ENCODE measurements around the gene ISY1. TPM values are rescaled to one million over a fixed set of nuclear protein-coding genes. Genes with fewer than 3 reads are reported as not detected.
A peak's percentile ranks its signal among the peaks of the same experiment; 100 is the strongest.

Gene ISY1
- total and polyA plus RNA-seq, 8 donors = 5.4 to 31.5 (median 13.2) TPM

- peaks cover 42 to 63% (median 61%) of the 10 kb centered on the region in 4 donors for H3K4me1 ChIP-seq
- WGBS, 5 donors = 0 to 2% (median 1%) methylated on average over 12 to 79 of the region's 80 CpGs
- DNase-seq = peak in 1 of 2 donors; percentile 27
These were observed 39.7 kb downstream of the ISY1 start for GRCh38 chr3:129121016-129121791.

GRCh38 chr3:129120254-129121004 is 40.4 kb downstream of the ISY1 start:
- peaks cover 4 to 19% (median 10%) of the 10 kb centered on the region in 4 donors for H3K36me3 ChIP-seq
- intact Hi-C loops (cut with DNase I; ENCODE audit: low total_unique reads) = no loop called here
- H3K4me3 ChIP-seq = peak overlapping the region; percentile 76 to 88 (median 84)
- no peaks in the 10 kb centered on the region for H3K9me3 ChIP-seq
- 0 to 1% (median 1%) methylated on average over 10 to 18 of the region's 18 CpGs for WGBS, 5 donors
- peak overlapping the region; percentile 96 to 97 (median 96) for H3K27ac ChIP-seq
- peaks cover 44 to 70% (median 68%) of the 10 kb centered on the region in 4 donors for H3K4me1 ChIP-seq
- DNase-seq = peak; percentile 88 to 96
- no peaks in the 10 kb centered on the region for H3K27me3 ChIP-seq
- TF ChIP-seq CTCF (IDR thresholded peaks at IDR 0.05) = peak in 3 of 7 experiments; percentile 16 to 19 (median 17)
- peak in 1 of 4 donors; percentile 68 for TF ChIP-seq POLR2A (IDR thresholded peaks at IDR 0.05)
- TF ChIP-seq EP300 (IDR thresholded peaks at IDR 0.05) = no peak
- TF ChIP-seq POLR2AphosphoS5 (IDR thresholded peaks at IDR 0.05) = peak; percentile 38 to 88 (median 84)

More at GRCh38 chr3:129121016-129121791, 39.7 kb downstream of the ISY1 start:
- Histone ChIP-seq H3K4me3 (peak overlapping the region; percentile 76 to 88 (median 84)), H3K36me3 (peaks cover 4 to 15% (median 8%) of the 10 kb centered on the region in 4 donors), H3K27me3 (no peaks in the 10 kb centered on the region), H3K9me3 (no peaks in the 10 kb centered on the region), H3K27ac (peak overlapping the region; percentile 96 to 97 (median 96))
- TF ChIP-seq CTCF (IDR thresholded peaks at IDR 0.05) (no peak), POLR2AphosphoS5 (IDR thresholded peaks at IDR 0.05) (peak in 2 of 3 donors; percentile 69 to 71)
- intact Hi-C loops (cut with DNase I; ENCODE audit: low total_unique reads) = no loop called here

- Histone ChIP-seq H3K9me3 (no peaks in the 10 kb centered on the region), H3K27ac (peak overlapping the region; percentile 96 to 97 (median 96)), H3K4me1 (peaks cover 44 to 73% (median 68%) of the 10 kb centered on the region in 4 donors), H3K27me3 (no peaks in the 10 kb centered on the region), H3K4me3 (peak overlapping the region; percentile 76 to 88 (median 84)), H3K36me3 (peaks cover 8 to 28% (median 18%) of the 10 kb centered on the region in 4 donors)
- DNase-seq = peak; percentile 56 to 65
- 8 to 29% (median 16%) methylated on average over 10 to 13 of the region's 13 CpGs for WGBS, 5 donors
- TF ChIP-seq EP300 (IDR thresholded peaks at IDR 0.05) = no peak
- peak in 1 of 3 donors; percentile 26 for TF ChIP-seq POLR2AphosphoS5 (IDR thresholded peaks at IDR 0.05)
- intact Hi-C loops (cut with DNase I; ENCODE audit: low total_unique reads) = no loop called here
These were observed 41.3 kb downstream of the ISY1 start for GRCh38 chr3:129119365-129120100.

GRCh38 chr3:129118745-129119144 is 42.1 kb downstream of the ISY1 start:
- H3K36me3 ChIP-seq = peaks cover 8 to 32% (median 21%) of the 10 kb centered on the region in 4 donors
- H3K27me3 ChIP-seq = no peaks in the 10 kb centered on the region
- intact Hi-C loops (cut with DNase I; ENCODE audit: low total_unique reads) = no loop called here
- peak in 1 of 2 donors; percentile 50 for DNase-seq
- 66 to 74% (median 69%) methylated on average over 5 of the region's 5 CpGs for WGBS, 5 donors
- H3K27ac ChIP-seq = peak overlapping the region in 4 of 5 donors; percentile 96 to 97 (median 96)
- H3K4me3 ChIP-seq = peak overlapping the region in 2 of 4 donors; percentile 76 to 85
- peaks cover 44 to 73% (median 68%) of the 10 kb centered on the region in 4 donors for H3K4me1 ChIP-seq
- TF ChIP-seq CTCF (IDR thresholded peaks at IDR 0.05) = no peak
- no peaks in the 10 kb centered on the region for H3K9me3 ChIP-seq

Data from stomach (tissue), 9 donors.